Naive thymus-derived CD4-positive, alpha-beta T cell (primary cell): ENCODE results near the gene SPDYE2. TPM values are rescaled to one million over a fixed set of nuclear protein-coding genes. Genes with fewer than 3 reads are reported as not detected.
"Not testable (repeated sequence)": the region's sequence is repeated elsewhere in the genome, so short reads cannot be mapped to it uniquely, and the experiment has no call there.

Experiments
- ATAC-seq: fragments of 150-1000 bp; cut with Tn5 transposase; 2 replicates; pipeline ENCODE4 v1.10.0; 2021; ENCODE audit warnings: mild to moderate bottlenecking, moderate library complexity
- CTCF ChIA-PET: fragments of 350-600 bp; sonication (Branson Sonifier 250); formaldehyde crosslinking; loops from one replicate; lab custom pipeline; 2021; ENCODE audit warnings: antibody characterized with exemption; lab: Charles Lee
- POLR2A ChIA-PET: fragments of 350-600 bp; sonication (Branson Sonifier 250); formaldehyde crosslinking; loops from one replicate; lab custom pipeline; 2021; ENCODE audit warnings: antibody characterized with exemption, inconsistent platforms; lab: Charles Lee
- DNase-seq, 9 donors: peaks; one replicate each; pipeline versions ENCODE4 v3.0.0 to v3.0.0-alpha.2; 2020 to 2022; ENCODE audit warnings: mixed read lengths in 1 of 9
- H3K27ac ChIP-seq: one replicate; pipeline ENCODE4 v1.7.0; 2013; ENCODE audit warnings: mild to moderate bottlenecking, low read depth, low read length, moderate library complexity
- H3K27me3 ChIP-seq, 2 donors: one replicate each; pipeline ENCODE4 v1.7.0; 2013; ENCODE audit warnings: low read length in 2 of 2, mild to moderate bottlenecking in 2 of 2, moderate library complexity in 2 of 2; ENCODE audit not compliant: control insufficient read depth in 2 of 2, insufficient read depth in 2 of 2
- H3K36me3 ChIP-seq, 3 experiments: 1 replicate in 2 of 3; 2 replicates in 1 of 3; pipeline ENCODE4 v1.7.0; 2013; ENCODE audit warnings: low read length in 3 of 3, mild to moderate bottlenecking in 3 of 3, moderate library complexity in 1 of 3; ENCODE audit not compliant: insufficient read depth in 3 of 3, control insufficient read depth in 2 of 3
- H3K4me1 ChIP-seq, 2 donors: one replicate each; pipeline ENCODE4 v1.7.0; 2013; ENCODE audit warnings: low read length in 2 of 2, mild to moderate bottlenecking in 2 of 2, moderate library complexity in 1 of 2; ENCODE audit not compliant: control insufficient read depth in 2 of 2, insufficient read depth in 2 of 2
- H3K4me3 ChIP-seq: 2 replicates; pipeline ENCODE4 v1.7.0; 2013; ENCODE audit warnings: mild to moderate bottlenecking, low read length
- H3K9me3 ChIP-seq, 3 experiments: 1 replicate in 2 of 3; 2 replicates in 1 of 3; pipeline ENCODE4 v1.7.0; 2013; ENCODE audit warnings: low read length in 3 of 3; ENCODE audit not compliant: control insufficient read depth in 2 of 3
- H3K27ac Mint-ChIP-seq, 9 donors: one replicate each; pipeline ENCODE4 v1.8.0; 2020 to 2022; ENCODE audit warnings: mixed read lengths in 9 of 9, mild to moderate bottlenecking in 8 of 9, moderate library complexity in 5 of 9, inconsistent platforms in 2 of 9
- H3K27me3 Mint-ChIP-seq, 5 donors: one replicate each; pipeline ENCODE4 v1.8.0; 2021 to 2022; ENCODE audit warnings: mixed read lengths in 5 of 5, mild to moderate bottlenecking in 1 of 5
- H3K36me3 Mint-ChIP-seq, 5 donors: one replicate each; pipeline ENCODE4 v1.8.0; 2020 to 2022; ENCODE audit warnings: mixed read lengths in 5 of 5, mild to moderate bottlenecking in 3 of 5, inconsistent platforms in 1 of 5
- H3K4me1 Mint-ChIP-seq, 7 donors: one replicate each; pipeline ENCODE4 v1.8.0; 2020 to 2022; ENCODE audit warnings: mixed read lengths in 7 of 7, mild to moderate bottlenecking in 3 of 7, inconsistent platforms in 1 of 7
- H3K4me3 Mint-ChIP-seq, 10 donors: one replicate each; pipeline ENCODE4 v1.8.0; 2020 to 2022; ENCODE audit warnings: mild to moderate bottlenecking in 10 of 10, mixed read lengths in 10 of 10, moderate library complexity in 6 of 10, inconsistent platforms in 2 of 10
- H3K9me3 Mint-ChIP-seq, 11 donors: one replicate each; pipeline ENCODE4 v1.8.0; 2020 to 2022; ENCODE audit warnings: mixed read lengths in 11 of 11, mild to moderate bottlenecking in 4 of 11, inconsistent platforms in 1 of 11, moderate library complexity in 1 of 11
- intact Hi-C, 2 donors: fragments of 100-400 bp; cut with micrococcal nuclease; formaldehyde crosslinking; loops; one replicate each; pipeline ENCODE4 v1.15.1; 2023
- polyA plus RNA-seq, 2 donors: library from polyadenylated mRNA; unstranded; fragments of 300-500 nt; fragmentation: Illumina TruSeq; gene quantifications; one replicate each; pipeline ENCODE4 v1.2.3, GENCODE V29; 2021
- total RNA-seq, 6 experiments: library from RNA in 5 of 6; stranded (reverse) in 5 of 6; gene quantifications; 1 replicate in 5 of 6; 2 replicates in 1 of 6; pipeline ENCODE4 v1.2.3 and lab custom pipeline; 2021 to 2026

Gene SPDYE2
- total and polyA plus RNA-seq, 7 experiments from 2014 or later, result 0.29 to 1.1 (median 0.32) TPM; not detected in 1

DNA sequence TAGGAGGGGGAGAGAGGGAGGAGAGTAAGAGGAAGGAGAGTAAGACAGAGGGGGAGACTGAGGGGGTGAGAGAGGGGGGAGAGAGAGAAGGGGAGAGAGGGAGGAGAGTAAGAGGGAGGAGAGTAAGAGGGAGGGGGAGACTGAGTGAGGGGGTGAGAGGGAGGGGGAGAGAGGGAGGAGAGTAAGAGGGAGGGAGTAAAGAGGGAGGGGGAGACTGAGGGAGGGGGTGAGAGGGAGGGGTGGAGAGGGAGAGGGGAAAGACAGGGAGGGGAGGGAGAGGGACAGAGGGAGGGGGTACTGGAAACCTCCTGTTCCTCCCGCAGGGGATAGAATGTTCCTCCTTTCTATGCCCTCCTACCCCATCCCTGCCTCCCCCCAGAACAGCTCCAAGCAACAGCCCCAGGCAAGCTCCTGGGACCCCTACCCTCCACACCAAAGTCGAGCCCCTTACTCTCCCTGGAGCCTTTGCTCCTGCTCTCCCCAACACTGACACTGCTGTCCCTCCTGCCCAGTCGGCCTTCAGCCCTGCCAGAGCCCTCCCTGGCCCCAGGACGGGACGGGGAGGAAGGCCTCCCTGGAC lies 38.3 kb upstream of the SPDYE2 start:
- DNase-seq, result peak in 2 of 9 donors; percentile 30 to 39
- H3K4me1 Mint-ChIP-seq, H3K27ac ChIP-seq, H3K36me3 ChIP-seq, H3K9me3 Mint-ChIP-seq, H3K9me3 ChIP-seq, H3K27ac Mint-ChIP-seq, H3K27me3 Mint-ChIP-seq, intact Hi-C loops, POLR2A ChIA-PET, H3K4me1 ChIP-seq, H3K4me3 ChIP-seq, CTCF ChIA-PET, H3K27me3 ChIP-seq, H3K36me3 Mint-ChIP-seq: not testable (repeated sequence)
- ATAC-seq, result peak; percentile 10
- H3K4me3 Mint-ChIP-seq, result peak overlapping the region in 4 of 10 donors; percentile 33 to 64 (median 58)

DNA sequence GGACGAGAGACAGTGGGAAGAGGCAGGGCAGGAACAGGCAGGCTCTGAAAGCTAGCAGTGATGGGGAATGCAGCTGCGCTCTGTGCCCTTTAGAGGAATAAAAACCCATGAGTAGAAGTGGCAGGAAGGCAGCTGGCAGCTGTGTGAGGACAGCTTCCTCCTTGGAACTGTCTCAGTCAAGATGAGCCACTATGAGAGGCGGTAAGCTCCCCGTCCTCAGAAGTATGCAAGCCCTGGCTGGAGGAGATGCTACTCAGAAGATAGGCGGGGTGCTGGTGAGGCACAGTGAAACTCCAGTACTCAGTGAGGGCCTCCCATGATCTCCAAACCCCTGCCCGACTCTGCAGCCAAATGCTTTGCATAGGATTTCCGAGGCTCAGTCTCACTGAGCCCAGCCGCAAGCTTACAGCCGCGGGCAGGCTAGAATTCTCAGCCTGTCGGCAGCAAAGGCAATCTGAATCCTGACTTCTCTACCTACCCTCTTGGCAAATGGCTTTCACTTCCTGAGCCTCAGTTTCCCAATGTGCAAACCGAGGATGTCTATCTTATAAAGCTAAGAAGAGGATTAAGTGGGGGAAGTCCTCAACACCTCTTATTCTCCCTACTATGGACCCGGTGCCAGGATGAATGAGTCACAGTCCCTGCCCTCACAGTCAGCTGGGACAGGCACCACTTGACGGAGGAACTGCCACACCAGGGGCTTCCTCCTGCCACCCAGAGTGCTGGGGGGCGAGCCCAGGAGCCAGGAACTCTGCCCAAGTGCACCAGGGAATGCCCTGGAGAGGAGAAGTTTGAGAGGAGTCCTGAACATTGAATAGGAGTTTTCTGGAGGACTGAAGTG lies 35.9 kb upstream of the SPDYE2 start:
- H3K27me3 ChIP-seq, ATAC-seq, H3K27ac ChIP-seq, intact Hi-C loops, H3K4me3 ChIP-seq, CTCF ChIA-PET, H3K4me3 Mint-ChIP-seq, POLR2A ChIA-PET, DNase-seq, H3K4me1 ChIP-seq, H3K4me1 Mint-ChIP-seq, H3K9me3 Mint-ChIP-seq, H3K9me3 ChIP-seq, H3K36me3 ChIP-seq, H3K36me3 Mint-ChIP-seq, H3K27ac Mint-ChIP-seq, H3K27me3 Mint-ChIP-seq: not testable (repeated sequence)

GRCh38 chr7:102515889-102516288 lies 35.1 kb upstream of the SPDYE2 start:
- H3K9me3 Mint-ChIP-seq, H3K27me3 ChIP-seq, CTCF ChIA-PET, ATAC-seq, H3K27ac ChIP-seq, H3K4me3 ChIP-seq, H3K9me3 ChIP-seq, H3K27me3 Mint-ChIP-seq, intact Hi-C loops, H3K4me1 Mint-ChIP-seq, H3K36me3 Mint-ChIP-seq, DNase-seq, H3K27ac Mint-ChIP-seq, POLR2A ChIA-PET, H3K4me3 Mint-ChIP-seq, H3K36me3 ChIP-seq, H3K4me1 ChIP-seq: not testable (repeated sequence)

DNA sequence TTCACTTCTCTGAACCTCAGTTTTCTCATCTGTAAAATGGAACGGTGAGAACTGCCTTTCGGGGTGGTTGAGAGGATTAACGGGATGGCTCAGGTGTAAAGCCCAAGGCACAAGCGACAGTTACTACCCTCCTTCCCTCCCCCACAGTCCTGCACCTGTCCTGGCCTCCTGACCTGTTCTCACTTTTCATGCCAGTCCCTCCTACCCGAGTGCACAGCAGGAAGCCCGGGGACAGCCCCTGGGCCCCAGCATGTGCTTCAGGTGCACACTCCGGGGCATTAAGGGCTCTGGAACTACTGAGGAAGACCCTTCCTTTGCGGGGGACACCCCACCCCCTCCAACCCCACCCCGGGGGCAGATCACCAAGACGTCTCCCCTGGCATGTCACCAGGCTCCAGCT lies 34.1 kb upstream of the SPDYE2 start:
- H3K36me3 ChIP-seq, intact Hi-C loops, H3K27ac Mint-ChIP-seq, H3K9me3 ChIP-seq, DNase-seq, H3K9me3 Mint-ChIP-seq, H3K27me3 ChIP-seq, H3K4me1 ChIP-seq, POLR2A ChIA-PET, H3K4me3 ChIP-seq, ATAC-seq, H3K36me3 Mint-ChIP-seq, CTCF ChIA-PET, H3K4me3 Mint-ChIP-seq, H3K4me1 Mint-ChIP-seq, H3K27me3 Mint-ChIP-seq, H3K27ac ChIP-seq: not testable (repeated sequence)

DNA sequence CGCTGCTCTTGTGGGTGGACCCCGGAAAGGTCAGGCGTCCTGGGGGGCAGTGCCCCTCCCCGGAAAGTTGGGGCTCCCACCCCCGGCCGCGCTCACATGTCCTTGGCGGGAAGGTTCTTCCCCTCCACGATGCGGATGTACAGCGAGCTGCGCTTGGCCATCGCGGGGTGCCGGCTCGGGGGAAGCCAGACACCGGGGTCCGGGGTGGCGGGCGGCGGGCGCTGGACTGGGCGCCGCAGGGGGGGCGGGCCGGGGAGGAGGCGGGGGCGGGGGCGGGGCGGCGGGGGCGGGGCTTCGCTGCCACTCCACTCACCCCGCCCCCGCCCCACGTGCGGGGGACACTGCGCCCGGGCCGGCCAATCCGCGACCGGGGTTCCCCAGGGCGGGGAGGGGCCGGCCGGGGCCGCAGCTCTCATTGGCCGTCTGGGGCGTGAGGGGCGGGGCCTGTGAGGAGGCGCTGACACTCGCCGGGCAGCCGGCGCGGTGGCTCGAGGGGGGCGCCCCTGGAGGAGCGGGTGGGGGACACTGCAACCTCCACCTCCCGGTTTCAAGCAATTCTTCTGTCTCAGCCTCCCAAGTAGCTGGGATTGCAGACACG lies 33.4 kb upstream of the SPDYE2 start, which contains the start of gene RASA4B:
RASA4B (minus strand) TSS at position 228 of the 598 bp plus-strand sequence; CDS start at position 161, 67 bp downstream.
- peak in 1 of 9 donors; percentile 9 for DNase-seq
- H3K36me3 Mint-ChIP-seq, H3K4me1 ChIP-seq, H3K9me3 ChIP-seq, H3K27me3 Mint-ChIP-seq, H3K27ac Mint-ChIP-seq, H3K9me3 Mint-ChIP-seq, intact Hi-C loops, POLR2A ChIA-PET, H3K36me3 ChIP-seq, H3K4me3 ChIP-seq, H3K4me1 Mint-ChIP-seq, H3K27me3 ChIP-seq, CTCF ChIA-PET, H3K27ac ChIP-seq: not testable (repeated sequence)
- ATAC-seq, result peak; percentile 99
- peak within 1 kb of the TSS in 5 of 10 donors; percentile 44 to 76 (median 64) for H3K4me3 Mint-ChIP-seq

GRCh38 chr7:102520797-102521196 lies 30.2 kb upstream of the SPDYE2 start:
- CTCF ChIA-PET, result not testable (repeated sequence)

More at GRCh38 chr7:102520797-102521196, 30.2 kb upstream of the SPDYE2 start:
- H3K27ac ChIP-seq, H3K9me3 ChIP-seq, ATAC-seq, H3K4me1 Mint-ChIP-seq, H3K27me3 ChIP-seq, H3K4me1 ChIP-seq, POLR2A ChIA-PET, H3K27me3 Mint-ChIP-seq, DNase-seq, H3K9me3 Mint-ChIP-seq, H3K4me3 ChIP-seq, H3K36me3 ChIP-seq, H3K4me3 Mint-ChIP-seq, H3K27ac Mint-ChIP-seq, H3K36me3 Mint-ChIP-seq, intact Hi-C loops: not testable (repeated sequence)
